DMS153 treated with DMSO at 0.1 percent for 48 hours (cell line): Measurements from ENCODE around the gene CDH12.
"Not testable (repeated sequence)": the region's sequence is repeated elsewhere in the genome, so short reads cannot be mapped to it uniquely, and the experiment has no call there.

Source experiments
- DNase-seq: peaks from one replicate; lab custom pipeline; 2025; ENCODE audit not compliant: unreplicated experiment; lab: John Stamatoyannopoulos, UW

The CDH12 gene

DNA sequence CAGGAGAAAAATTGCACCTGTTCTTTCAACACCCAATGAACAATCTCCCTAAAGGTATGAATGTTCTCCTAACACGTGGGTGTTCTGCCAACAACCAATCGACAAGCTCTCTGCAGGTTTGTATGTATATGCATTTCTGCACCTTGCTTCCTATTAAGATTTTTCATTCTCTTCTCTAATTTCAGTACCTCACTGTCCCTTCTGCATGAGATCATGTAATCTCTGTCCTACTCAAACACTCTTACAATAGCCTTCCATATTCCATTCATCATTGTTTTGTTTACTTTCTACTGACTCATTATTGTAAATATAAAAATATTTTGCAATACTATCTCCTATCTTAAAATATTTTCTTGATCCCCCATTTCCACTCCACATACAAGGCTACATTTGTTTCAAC is 382.0 kb downstream of the CDH12 start:
- no peak for DNase-seq

DNA sequence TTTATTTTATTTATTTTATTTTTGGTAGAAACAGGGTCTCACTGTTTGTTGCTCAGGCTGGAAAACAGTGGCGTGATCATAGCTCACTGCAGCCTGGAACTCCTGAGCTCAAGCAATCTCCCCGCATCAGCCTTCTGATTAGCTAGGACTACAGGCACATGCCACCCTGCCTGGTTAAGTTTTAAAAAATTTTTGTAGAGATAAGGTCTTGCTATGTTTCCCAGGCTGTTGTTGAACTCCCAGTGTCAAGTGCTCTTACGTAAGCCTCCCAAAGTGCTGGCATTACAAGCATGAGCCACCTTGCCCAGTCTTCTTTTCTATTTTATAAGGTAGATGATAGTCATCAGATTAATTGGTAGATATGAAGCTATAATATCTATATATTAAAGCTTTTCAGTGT is 382.7 kb downstream of the CDH12 start:
- no peak for DNase-seq

DNA sequence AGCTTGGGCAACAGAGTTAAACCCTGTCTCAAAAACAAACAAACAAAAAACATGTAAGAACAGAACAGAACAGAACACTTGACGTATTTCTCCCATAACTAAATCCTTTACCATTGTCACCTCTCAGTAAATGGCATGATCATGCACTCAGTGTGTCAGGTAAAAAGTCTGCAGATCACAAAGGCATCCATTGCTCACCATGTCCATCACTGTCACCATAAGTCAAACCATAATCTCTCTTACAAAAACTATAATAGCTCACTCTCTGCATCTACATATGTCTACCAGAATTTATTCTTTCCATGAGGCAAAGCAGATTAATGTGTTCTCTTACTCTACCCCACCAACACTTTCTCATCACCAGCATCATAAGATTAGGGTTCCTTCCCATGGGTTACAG is 387.5 kb downstream of the CDH12 start:
- no peak for DNase-seq

DNA sequence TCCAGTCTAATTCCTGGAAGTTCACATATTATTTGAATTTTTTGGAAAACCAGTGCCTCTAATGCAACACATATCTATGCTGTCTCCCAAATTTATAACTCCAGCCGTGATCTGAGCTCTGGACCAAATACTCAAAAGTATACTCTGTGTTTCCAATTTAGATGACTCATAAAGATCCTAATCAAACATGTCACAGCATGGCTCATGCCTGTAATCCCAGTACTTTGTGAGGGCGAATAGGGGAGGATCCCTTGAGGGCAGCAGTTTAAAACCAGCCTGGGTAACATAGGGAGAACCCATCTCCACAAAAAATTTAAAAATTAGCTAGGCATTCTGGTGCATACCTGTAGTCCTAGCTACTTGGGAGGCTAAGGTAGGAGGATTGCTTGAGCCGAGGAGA is 388.0 kb downstream of the CDH12 start:
- no peak for DNase-seq

DNA sequence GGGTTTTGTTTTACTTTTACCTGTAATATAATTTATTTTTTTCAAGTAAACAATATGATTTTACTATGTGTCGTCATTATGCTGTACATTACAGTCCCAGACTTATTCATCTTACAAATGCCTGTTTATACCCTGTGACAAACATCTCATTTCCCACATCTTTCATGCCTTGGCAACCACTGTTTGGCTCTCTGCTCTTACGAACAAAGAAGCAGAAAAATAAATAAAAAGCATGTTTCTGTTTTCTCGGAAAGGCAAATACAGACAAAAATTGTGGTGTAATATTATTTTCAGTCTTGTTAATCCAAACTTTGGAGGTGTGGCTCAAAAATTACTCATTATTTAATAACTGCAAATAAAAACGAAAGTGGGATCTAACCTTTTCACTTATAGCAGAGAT is 393.0 kb downstream of the CDH12 start:
- no peak for DNase-seq

DNA sequence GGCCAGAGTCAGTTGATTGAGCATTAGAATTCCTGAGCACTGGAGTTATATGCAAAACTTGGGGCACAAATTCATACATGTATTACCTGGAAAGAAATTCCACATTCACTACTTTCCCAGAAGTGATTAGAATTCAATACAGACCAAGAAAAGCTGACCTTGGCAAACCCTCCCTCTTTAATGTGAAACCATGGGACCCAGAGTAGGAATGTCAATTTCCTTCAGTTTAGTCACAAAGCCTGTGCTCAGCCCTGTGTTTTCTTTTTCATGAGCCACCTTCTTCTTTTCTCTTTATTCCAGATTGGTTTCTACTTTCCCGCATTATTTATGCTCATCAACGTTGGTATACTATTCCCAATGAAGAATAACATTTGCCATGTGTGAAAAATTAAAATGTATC is 420.2 kb downstream of the CDH12 start:
- DNase-seq = no peak

DNA sequence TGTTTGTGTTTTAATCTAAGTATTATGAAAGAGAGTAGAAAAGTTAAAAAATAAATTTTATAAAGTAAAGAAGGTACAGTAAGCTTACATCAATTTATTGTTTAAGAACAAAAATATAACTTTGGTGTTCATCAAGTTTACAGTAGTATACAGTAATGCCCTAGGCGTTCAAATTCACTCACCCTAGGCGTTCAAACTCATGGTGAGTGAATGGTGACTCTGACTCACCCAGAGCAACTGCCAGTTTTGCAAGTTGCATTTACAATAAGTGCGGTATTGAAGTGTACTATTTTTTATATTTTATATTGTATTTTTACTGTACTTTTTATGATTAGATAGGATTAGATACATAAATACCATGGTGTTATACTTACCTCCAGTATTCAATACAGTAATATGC is 421.3 kb downstream of the CDH12 start:
- DNase-seq = no peak

DNA sequence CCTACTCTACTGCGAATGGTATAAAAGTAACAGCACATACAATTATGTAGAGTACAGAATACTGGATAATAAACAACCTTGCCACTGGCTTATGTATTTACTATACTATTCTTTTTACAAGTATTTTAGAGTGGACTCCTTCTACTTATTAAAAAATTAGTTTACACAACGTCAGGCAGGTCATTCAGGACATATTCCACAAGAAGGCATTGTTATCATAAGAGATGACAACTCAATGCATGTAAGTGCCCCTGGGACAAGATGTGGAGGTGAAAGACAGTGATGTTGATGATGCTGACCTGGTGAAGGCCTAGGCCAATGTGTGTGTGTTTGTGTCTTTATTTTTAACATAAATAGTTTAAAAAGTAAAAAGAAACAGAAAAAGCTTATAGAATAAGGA is 421.7 kb downstream of the CDH12 start:
- no peak for DNase-seq

DNA sequence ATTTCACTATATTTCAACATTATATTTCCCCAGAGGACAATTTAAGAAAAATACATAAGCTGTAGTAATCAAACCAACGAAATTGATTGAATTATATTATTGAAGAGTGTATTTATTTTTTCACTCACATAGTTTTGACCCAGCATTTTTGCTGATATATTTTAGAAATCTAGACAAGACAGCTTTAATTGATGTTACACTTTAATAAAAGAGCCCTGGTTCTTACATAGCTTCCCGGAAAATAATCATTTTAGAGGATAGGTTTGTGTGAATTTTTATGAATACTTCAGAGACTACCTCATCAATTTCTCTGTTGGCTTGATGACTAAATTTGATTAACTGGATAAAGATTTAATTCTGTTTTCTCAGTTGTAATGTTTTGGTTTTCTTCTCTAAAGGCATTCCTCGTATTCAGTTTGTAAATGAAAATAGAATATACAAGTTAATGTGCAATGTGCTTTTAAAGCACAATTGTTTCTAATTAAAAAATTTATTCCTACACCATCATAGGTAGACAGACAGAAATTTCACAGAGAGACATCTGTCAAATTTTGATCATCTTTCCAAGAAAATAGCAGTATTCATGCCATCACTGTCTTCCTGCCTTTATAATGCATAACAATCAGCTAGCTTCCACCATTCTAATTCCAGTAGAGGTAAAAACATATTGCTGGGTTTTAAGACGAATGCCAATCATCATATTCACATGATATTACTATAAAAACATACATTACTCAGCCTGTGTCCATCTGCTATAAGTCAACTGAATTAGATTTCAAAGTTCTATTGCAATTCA is 441.4 kb downstream of the CDH12 start:
- DNase-seq = no peak

DNA sequence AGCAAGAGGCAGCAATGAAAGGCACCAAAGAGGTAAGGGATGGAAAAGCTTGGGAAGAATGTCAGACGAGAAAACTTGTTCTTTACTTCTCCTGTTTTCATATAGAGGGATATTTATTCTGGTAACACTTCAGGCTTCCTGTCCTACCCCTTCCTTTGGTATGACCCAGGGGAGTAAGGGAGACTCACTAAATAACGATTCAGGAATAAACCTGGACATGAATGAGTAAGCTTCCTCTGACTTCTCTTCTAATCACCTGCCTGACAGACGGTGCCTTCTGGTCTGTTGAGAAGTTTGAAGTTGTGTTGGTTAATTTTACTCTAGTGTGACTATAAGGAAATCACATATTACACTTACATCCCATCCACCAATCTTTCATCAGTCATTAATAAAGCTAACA is 461.2 kb downstream of the CDH12 start:
- no peak for DNase-seq

DNA sequence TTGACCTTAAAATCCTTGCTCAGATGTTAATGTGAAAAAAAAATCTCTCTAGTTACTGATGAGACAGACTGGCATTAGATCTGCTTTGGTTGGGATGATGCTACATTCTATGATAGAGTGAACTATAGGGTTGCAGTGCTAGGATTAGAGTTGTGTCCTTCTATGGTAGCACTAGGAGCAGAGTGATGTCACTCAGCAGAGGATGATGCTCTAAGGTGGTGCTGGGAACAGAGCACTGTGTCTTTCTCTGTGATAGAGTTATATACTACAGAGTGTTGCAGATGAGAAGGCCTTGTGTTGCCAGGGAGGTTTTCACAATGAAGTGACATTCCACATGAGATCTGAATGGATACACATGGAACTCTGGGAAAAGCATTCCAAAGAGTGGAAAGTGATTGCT is 462.3 kb downstream of the CDH12 start:
- no peak for DNase-seq

DNA sequence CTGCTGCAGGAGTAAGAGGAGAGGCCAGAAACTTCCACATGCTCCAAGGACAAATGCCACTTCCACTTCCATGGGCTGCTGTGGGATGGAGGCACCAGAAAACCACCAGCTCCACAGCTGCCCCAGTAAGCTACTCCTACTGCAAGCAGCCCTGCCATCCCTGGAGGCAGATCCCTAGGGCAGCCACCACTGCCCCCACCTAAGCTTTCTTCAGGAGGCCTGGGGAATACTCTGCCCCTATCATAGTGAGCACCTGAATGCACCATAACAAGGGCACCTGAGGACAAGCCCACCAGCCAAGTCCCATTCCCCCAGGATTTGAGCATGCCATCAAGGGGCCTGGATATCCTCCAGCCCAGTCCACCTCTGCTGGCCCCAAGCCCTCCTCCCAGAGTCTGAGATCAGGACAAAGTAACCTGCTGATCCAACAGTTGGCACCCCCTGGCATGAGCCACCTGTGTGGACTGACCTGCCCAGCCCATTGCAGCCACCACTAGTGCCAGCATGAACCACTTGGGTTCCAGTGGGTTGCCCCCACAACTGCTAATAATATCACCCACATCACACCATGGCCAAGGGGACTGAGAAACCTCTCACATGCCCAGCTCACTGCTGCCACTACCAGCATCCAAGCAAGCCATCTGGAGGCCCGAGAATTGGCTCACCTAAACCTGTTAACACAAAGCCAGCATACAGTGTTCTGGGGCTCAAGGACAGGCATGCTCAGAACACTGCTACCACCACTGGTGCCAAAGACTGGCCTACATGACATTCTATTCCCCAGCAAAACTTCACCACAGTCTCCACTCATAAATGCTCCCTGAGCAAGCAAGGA is 480.1 kb downstream of the CDH12 start:
- DNase-seq = no peak

DNA sequence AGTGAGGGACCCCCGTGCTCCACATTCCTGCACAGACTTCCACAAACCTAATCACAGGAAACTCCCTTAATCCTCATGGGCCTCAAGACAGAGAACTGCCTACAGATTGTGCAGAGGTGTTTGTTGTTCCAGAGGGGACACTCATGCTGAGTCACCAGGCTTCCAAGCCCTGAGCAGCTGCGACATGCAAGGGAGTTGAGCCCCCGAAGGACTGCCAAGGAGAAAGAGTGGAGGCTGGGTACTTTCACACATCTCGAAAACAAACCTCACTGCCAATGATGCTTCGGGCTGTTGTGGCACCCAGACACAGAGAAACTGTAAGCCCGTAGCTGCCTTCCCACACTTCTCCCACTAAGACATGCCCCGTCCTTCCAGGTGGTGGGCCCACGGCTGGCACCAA is 480.8 kb downstream of the CDH12 start:
- no peak for DNase-seq

DNA sequence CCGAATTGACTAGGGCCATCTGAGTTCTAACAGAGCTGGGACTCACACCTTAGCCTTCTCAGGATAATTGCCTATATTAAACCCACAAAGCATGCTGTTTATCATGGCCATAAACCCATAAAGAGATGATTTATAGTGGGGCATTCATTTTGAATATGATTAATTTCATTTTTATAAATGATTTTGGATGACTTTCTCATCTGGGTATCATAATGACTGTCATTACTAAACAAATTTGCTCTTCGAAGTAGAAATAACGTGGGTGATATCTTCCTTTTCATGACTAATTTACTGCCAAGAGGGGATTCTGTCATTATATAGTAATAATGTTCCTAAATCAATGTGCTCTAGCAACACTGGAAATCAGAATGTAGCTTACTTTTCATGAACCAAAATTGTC is 498.2 kb downstream of the CDH12 start:
- DNase-seq = no peak

DNA sequence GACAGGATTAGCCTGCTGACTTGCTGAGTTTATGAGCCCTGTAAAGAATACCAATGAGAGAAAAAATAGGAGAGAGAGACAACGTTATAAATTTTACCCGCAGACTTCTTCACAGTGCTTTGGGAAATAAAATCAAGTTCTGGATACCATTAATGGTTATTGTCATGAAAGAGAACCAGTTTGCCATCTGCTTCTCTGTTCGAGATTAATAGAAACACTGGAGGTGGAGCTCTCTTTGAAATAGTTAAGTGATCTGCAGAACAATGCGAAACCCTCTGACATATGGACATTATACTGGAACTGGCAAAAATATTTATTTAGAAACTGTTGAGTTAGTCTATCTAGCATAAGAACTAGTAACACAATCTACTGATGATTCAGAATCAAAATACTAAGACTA is 500.7 kb downstream of the CDH12 start:
- no peak for DNase-seq

DNA sequence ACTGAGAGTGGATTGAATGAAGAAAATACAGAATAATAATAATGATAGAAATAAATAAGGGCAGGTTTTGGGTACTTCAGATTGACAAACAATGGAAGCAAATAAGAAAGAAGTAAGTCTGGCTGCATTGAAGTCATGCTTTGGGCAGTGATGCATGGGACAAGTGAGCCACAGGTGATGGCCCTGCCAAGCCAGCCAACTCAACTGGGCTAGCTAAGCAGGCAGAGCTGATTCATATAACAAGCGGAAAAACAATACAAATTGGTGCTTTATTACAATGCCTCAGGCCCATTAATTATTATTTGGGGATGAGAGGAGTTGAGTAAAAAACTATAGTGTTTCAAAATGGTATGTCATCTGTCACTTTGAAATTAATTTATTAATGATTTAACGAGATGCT is 502.0 kb downstream of the CDH12 start:
- no peak for DNase-seq

DNA sequence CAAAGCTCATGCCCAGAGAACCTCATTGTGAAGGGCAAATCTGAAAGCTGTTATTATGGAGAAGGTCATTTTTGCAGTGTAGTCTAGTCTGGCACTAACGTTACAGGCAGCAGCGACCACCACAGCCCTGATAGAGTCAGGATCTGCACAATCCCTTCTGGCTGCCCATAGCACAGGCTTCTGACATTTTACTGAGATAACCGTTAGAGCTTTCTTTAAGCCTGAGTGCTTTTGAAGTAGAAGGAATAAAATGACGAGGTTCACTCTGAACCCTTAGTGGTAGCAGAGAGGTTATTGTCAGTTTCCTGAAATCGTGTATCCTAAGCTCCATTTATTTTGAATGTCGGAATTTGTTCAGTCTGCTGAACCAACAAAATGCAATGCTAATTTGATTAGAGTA is 505.1 kb downstream of the CDH12 start:
- no peak for DNase-seq

DNA sequence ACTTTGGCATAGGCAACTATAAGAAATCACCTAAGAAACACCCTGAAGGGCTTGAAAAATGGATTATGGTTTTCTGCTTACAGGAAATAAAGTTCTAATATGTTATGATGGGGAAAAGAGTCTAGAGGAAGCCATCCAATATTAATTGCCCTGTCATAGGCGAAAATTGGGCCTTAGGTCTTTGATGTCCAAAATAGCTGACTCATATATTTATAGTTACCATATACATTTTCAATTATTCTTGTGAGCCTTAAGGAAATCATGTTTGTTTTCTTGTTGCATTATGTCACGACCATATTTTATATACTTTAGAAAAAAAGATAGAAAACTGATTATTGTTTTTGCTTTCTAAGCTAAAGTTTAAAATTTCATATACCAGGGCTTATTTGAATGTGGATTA is 509.1 kb downstream of the CDH12 start:
- DNase-seq = no peak

DNA sequence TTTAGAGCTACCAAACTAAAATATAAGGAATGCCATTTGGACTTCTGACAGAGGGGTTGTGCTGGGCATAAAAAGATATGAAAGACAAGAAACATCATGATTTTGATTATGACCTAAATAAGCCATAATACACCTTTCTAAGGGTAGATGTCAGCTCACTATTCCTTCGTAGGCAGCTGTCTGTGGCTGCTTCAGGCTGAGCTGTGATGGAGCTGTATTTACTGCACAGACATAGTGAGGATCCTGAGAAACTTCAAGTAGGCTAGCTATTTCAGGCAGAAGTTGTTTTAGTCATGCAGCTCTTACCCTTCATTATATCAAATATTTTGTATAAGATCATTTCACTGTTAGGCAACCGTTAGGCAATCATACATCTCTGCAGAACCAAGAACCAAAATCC is 511.7 kb downstream of the CDH12 start:
- no peak for DNase-seq

DNA sequence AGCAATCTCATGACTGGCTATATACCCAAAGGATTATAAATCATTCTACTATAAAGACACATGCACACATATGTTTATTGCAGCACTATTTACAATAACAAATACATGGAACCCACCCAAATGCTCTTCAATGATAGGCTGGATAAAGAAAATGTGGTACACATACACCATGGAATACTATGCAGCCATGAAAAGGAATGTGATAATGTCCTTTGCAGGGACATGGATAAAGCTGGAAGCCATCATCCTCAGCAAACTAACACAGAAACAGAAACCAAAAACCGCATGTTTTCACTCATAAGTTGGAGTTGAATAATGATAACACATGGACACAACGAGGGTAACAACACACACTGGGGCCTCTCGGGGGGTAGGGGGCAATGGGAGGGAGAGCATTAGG is 520.2 kb downstream of the CDH12 start:
- not testable (repeated sequence) for DNase-seq

DNA sequence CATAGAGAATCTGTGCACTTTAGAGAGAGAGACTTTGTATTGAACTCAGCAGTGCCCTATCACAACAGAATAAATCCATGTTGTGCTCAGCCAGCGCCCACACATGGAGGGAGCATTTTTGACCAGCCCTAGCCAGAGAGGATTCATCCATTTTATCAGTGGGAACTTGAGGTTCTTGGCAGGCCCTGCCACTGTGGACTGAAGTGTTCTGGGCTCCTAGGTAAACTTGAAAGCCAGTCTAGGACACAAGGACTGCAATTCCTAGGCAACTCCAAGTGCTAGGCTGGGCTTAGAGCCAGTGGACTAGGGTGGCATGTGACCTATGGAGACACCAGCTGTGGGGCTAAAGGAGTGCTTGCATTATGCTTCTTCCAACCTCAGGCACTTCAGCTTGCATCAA is 523.5 kb downstream of the CDH12 start:
- DNase-seq = no peak

DNA sequence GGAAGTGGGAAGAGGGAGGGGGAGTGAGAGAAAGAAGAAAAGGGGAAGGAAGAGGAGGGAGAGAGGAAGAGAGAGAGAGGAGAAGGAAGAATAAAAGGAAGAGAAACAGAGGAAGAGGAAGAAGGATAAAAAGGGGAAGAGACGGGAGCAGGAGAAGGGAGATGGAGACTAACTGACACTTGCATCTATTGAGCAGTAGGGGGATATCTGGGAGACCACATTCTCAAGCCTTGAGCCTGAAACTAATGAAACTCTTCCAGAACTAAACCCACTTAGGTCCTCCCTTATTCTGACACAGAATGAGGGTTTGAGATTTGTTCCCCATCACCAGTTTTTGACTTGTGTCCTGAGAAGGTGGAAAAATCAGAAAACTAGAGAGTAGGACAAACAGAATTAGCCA is 533.3 kb downstream of the CDH12 start:
- DNase-seq = no peak

DNA sequence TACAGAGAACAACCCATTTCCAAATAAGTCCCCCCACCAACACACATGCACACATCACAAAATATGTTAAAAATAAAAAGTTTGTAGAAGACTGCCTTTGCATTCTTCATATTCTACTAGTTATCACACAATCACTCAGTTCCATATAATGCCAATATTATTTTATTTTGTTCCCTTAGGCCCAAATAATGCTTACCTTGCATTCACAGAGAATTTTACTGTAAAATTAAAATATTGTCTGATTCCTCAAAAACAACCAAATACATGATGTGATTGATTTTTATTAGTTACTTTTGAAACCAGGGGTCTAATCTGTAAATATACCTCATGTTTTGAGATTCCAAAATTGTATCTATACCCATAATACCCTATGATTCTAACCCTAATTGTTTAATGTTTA is 536.9 kb downstream of the CDH12 start:
- no peak for DNase-seq
